ENCODE measurements around the gene COX7B2. TPM values are rescaled to one million over a fixed set of nuclear protein-coding genes. Genes with fewer than 3 reads are reported as not detected.

Gene COX7B2
- polyA plus RNA-seq (2013, experiment 1 of 4): not detected
- polyA plus RNA-seq (2013, experiment 2 of 4): not detected
- not detected for polyA plus RNA-seq (2013, experiment 3 of 4)
- polyA plus RNA-seq (2013, experiment 4 of 4): not detected

DNA sequence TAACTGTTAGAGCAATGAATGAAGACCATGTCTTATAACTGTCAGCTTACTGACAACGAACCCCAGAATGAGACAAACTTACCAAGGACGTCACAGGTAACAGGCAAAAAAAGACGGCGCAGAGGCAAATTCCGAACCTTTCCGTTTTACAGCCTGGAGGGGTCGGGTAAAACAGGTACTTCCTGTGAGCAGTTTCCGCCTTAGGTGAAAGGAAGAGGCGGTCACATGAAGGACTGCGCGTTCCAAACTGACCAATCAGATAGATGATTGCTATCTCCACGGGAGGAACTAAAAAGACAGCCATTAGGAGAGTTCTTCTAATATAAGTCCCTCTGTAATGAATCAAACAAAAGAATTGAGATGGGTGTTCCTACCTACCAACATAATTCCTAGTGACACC, at the start of gene COX7B2:
TSS of gene COX7B2 (minus strand) at position 168 of the 400 bp plus-strand sequence. CDS start 174,053 bp downstream, outside the sequence.
- WGBS, 2 experiments: 90 to 91% methylated on average over 12 of the region's 12 CpGs
- H3K4me1 ChIP-seq (ENCODE audit: control insufficient read depth, insufficient read depth, low read length): no peaks in the 10 kb centered on the region
- H3K9me3 ChIP-seq (ENCODE audit: control insufficient read depth, low read length): no peaks in the 10 kb centered on the region
- no peaks in the 10 kb centered on the region for H3K36me3 ChIP-seq (ENCODE audit: control insufficient read depth, insufficient read depth, low read length)
- H3K27ac ChIP-seq (ENCODE audit: insufficient read depth, low read depth, low read length, poor library complexity, severe bottlenecking): no peak within 1 kb of the TSS
- no peaks in the 10 kb centered on the region for H3K27me3 ChIP-seq (ENCODE audit: control insufficient read depth, insufficient read depth, low read length, poor library complexity, severe bottlenecking)
- no peak within 1 kb of the TSS for H3K4me3 ChIP-seq (ENCODE audit: insufficient read depth, low read depth, low read length)

DNA sequence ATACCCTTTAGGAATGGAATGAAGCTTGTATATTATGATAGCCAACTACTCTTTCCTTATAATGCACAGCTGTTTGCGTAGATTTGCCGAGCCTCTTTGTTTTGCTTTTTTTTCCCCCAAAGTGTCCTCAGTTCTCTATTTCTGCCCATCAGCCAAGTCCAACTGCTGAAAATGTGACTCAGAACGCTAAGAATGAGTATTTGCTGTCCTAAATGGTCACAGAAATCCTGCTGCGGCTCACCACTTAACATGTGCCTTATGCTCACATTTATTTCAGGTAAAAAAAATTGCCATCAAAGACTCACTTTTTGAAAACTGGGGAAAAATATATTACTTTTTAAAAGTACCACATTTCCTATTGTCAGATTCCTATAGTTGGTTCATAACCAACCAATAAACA, 47.4 kb upstream of the COX7B2 start:
- Histone ChIP-seq H3K9me3 (ENCODE audit: control insufficient read depth, low read length) (no peaks in the 10 kb centered on the region), H3K4me3 (ENCODE audit: insufficient read depth, low read depth, low read length) (no peak overlapping the region)

GRCh38 chr4:46955601-46956000, 46.6 kb upstream of the COX7B2 start:
- no peaks in the 10 kb centered on the region for H3K9me3 ChIP-seq (ENCODE audit: control insufficient read depth, low read length)
- no peaks in the 10 kb centered on the region for H3K36me3 ChIP-seq (ENCODE audit: control insufficient read depth, insufficient read depth, low read length)
- H3K4me3 ChIP-seq (ENCODE audit: insufficient read depth, low read depth, low read length): no peak overlapping the region
- H3K4me1 ChIP-seq (ENCODE audit: control insufficient read depth, insufficient read depth, low read length): no peaks in the 10 kb centered on the region
- H3K27me3 ChIP-seq (ENCODE audit: control insufficient read depth, insufficient read depth, low read length, poor library complexity, severe bottlenecking): no peaks in the 10 kb centered on the region
- no peak overlapping the region for H3K27ac ChIP-seq (ENCODE audit: insufficient read depth, low read depth, low read length, poor library complexity, severe bottlenecking)

More for the DNA sequence above, 47.4 kb upstream of the COX7B2 start:
- Histone ChIP-seq H3K27me3 (ENCODE audit: control insufficient read depth, insufficient read depth, low read length, poor library complexity, severe bottlenecking) (no peaks in the 10 kb centered on the region), H3K4me1 (ENCODE audit: control insufficient read depth, insufficient read depth, low read length) (no peaks in the 10 kb centered on the region), H3K36me3 (ENCODE audit: control insufficient read depth, insufficient read depth, low read length) (no peaks in the 10 kb centered on the region), H3K27ac (ENCODE audit: insufficient read depth, low read depth, low read length, poor library complexity, severe bottlenecking) (no peak overlapping the region)
- WGBS, 2 experiments: 86 to 87% methylated on average over 4 of the region's 4 CpGs

DNA sequence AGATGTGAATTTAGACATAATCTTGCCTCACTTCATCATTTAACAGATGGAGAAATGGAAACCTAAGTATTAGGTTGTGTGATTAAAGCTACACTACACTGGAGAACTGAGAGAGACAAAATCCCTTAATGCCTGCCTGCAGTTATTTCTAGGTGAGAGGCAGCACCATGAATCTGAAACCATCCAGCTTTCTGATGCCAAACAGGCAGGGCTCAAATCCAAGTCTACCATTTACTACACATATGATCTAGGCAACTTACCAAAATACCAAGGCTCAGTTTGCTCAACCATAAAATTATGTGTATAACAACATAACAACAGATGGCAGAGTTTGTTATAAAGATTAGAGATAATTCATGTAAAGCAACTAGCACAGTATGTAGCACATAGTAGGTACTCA, 45.6 kb upstream of the COX7B2 start:
- H3K4me3 ChIP-seq (ENCODE audit: insufficient read depth, low read depth, low read length): no peak overlapping the region
- no peaks in the 10 kb centered on the region for H3K4me1 ChIP-seq (ENCODE audit: control insufficient read depth, insufficient read depth, low read length)
- H3K27ac ChIP-seq (ENCODE audit: insufficient read depth, low read depth, low read length, poor library complexity, severe bottlenecking): no peak overlapping the region
- H3K36me3 ChIP-seq (ENCODE audit: control insufficient read depth, insufficient read depth, low read length): no peaks in the 10 kb centered on the region
- no peaks in the 10 kb centered on the region for H3K9me3 ChIP-seq (ENCODE audit: control insufficient read depth, low read length)
- H3K27me3 ChIP-seq (ENCODE audit: control insufficient read depth, insufficient read depth, low read length, poor library complexity, severe bottlenecking): no peaks in the 10 kb centered on the region

- WGBS, 2 experiments: 100% methylated on average over 2 of the region's 2 CpGs; no CpG with 5 or more reads in 1 of the 2 experiments
- Histone ChIP-seq H3K4me3 (ENCODE audit: insufficient read depth, low read depth, low read length) (no peak overlapping the region), H3K9me3 (ENCODE audit: control insufficient read depth, low read length) (no peaks in the 10 kb centered on the region)
Measured at GRCh38 chr4:46953564-46953963, 44.5 kb upstream of the COX7B2 start.

GRCh38 chr4:46952451-46952850, 43.4 kb upstream of the COX7B2 start:
- H3K27ac ChIP-seq (ENCODE audit: insufficient read depth, low read depth, low read length, poor library complexity, severe bottlenecking): no peak overlapping the region
- WGBS, 2 experiments: 88 to 100% methylated on average over 1 of the region's 2 CpGs

More at GRCh38 chr4:46953564-46953963, 44.5 kb upstream of the COX7B2 start:
- Histone ChIP-seq H3K36me3 (ENCODE audit: control insufficient read depth, insufficient read depth, low read length) (no peaks in the 10 kb centered on the region), H3K4me1 (ENCODE audit: control insufficient read depth, insufficient read depth, low read length) (no peaks in the 10 kb centered on the region), H3K27me3 (ENCODE audit: control insufficient read depth, insufficient read depth, low read length, poor library complexity, severe bottlenecking) (no peaks in the 10 kb centered on the region), H3K27ac (ENCODE audit: insufficient read depth, low read depth, low read length, poor library complexity, severe bottlenecking) (no peak overlapping the region)

GRCh38 chr4:46950826-46951225, 41.8 kb upstream of the COX7B2 start:
- WGBS, 2 experiments: 84 to 94% methylated on average over 3 of the region's 3 CpGs
- no peak overlapping the region for H3K4me3 ChIP-seq (ENCODE audit: insufficient read depth, low read depth, low read length)
- no peaks in the 10 kb centered on the region for H3K27me3 ChIP-seq (ENCODE audit: control insufficient read depth, insufficient read depth, low read length, poor library complexity, severe bottlenecking)
- H3K9me3 ChIP-seq (ENCODE audit: control insufficient read depth, low read length): no peaks in the 10 kb centered on the region
- no peak overlapping the region for H3K27ac ChIP-seq (ENCODE audit: insufficient read depth, low read depth, low read length, poor library complexity, severe bottlenecking)
- no peaks in the 10 kb centered on the region for H3K36me3 ChIP-seq (ENCODE audit: control insufficient read depth, insufficient read depth, low read length)
- H3K4me1 ChIP-seq (ENCODE audit: control insufficient read depth, insufficient read depth, low read length): no peaks in the 10 kb centered on the region

More at GRCh38 chr4:46952451-46952850, 43.4 kb upstream of the COX7B2 start:
- no peaks in the 10 kb centered on the region for H3K9me3 ChIP-seq (ENCODE audit: control insufficient read depth, low read length)
- no peaks in the 10 kb centered on the region for H3K27me3 ChIP-seq (ENCODE audit: control insufficient read depth, insufficient read depth, low read length, poor library complexity, severe bottlenecking)
- no peaks in the 10 kb centered on the region for H3K4me1 ChIP-seq (ENCODE audit: control insufficient read depth, insufficient read depth, low read length)
- no peaks in the 10 kb centered on the region for H3K36me3 ChIP-seq (ENCODE audit: control insufficient read depth, insufficient read depth, low read length)
- H3K4me3 ChIP-seq (ENCODE audit: insufficient read depth, low read depth, low read length): no peak overlapping the region

GRCh38 chr4:46949822-46950221, 40.8 kb upstream of the COX7B2 start:
- H3K27me3 ChIP-seq (ENCODE audit: control insufficient read depth, insufficient read depth, low read length, poor library complexity, severe bottlenecking): no peaks in the 10 kb centered on the region
- no peaks in the 10 kb centered on the region for H3K9me3 ChIP-seq (ENCODE audit: control insufficient read depth, low read length)
- WGBS, 2 experiments: 93 to 94% methylated on average over 1 of the region's 1 CpG
- H3K27ac ChIP-seq (ENCODE audit: insufficient read depth, low read depth, low read length, poor library complexity, severe bottlenecking): no peak overlapping the region
- no peaks in the 10 kb centered on the region for H3K4me1 ChIP-seq (ENCODE audit: control insufficient read depth, insufficient read depth, low read length)
- H3K36me3 ChIP-seq (ENCODE audit: control insufficient read depth, insufficient read depth, low read length): no peaks in the 10 kb centered on the region
- H3K4me3 ChIP-seq (ENCODE audit: insufficient read depth, low read depth, low read length): no peak overlapping the region

DNA sequence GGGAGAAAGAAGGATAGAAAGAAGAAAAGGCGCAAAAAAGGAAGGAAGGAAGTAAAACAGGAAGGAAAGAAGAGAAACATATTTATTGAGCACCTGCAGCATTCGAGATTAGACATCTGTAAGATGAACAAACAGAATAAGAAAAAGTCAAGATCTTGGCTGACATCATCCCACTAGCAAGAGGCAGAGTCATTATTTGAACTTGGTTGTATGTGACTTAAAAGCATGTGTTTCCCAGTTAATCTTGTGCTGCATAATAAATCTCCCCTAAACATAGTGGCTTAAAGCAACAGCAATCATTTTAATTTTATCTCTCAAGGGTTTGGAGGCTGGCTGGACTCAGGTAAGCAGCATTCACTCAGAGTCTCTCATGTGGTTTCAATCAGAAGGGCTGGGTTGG, 38.5 kb upstream of the COX7B2 start:
- 77 to 85% methylated on average over 2 of the region's 2 CpGs for WGBS, 2 experiments
- H3K9me3 ChIP-seq (ENCODE audit: control insufficient read depth, low read length): no peaks in the 10 kb centered on the region
- H3K4me1 ChIP-seq (ENCODE audit: control insufficient read depth, insufficient read depth, low read length): no peaks in the 10 kb centered on the region
- H3K27me3 ChIP-seq (ENCODE audit: control insufficient read depth, insufficient read depth, low read length, poor library complexity, severe bottlenecking): no peaks in the 10 kb centered on the region
- no peaks in the 10 kb centered on the region for H3K36me3 ChIP-seq (ENCODE audit: control insufficient read depth, insufficient read depth, low read length)
- no peak overlapping the region for H3K27ac ChIP-seq (ENCODE audit: insufficient read depth, low read depth, low read length, poor library complexity, severe bottlenecking)
- H3K4me3 ChIP-seq (ENCODE audit: insufficient read depth, low read depth, low read length): no peak overlapping the region

- no peak overlapping the region for H3K4me3 ChIP-seq (ENCODE audit: insufficient read depth, low read depth, low read length)
- no peaks in the 10 kb centered on the region for H3K27me3 ChIP-seq (ENCODE audit: control insufficient read depth, insufficient read depth, low read length, poor library complexity, severe bottlenecking)
- H3K36me3 ChIP-seq (ENCODE audit: control insufficient read depth, insufficient read depth, low read length): no peaks in the 10 kb centered on the region
- H3K9me3 ChIP-seq (ENCODE audit: control insufficient read depth, low read length): no peaks in the 10 kb centered on the region
- WGBS, 2 experiments: 91 to 95% methylated on average over 6 of the region's 6 CpGs
- no peaks in the 10 kb centered on the region for H3K4me1 ChIP-seq (ENCODE audit: control insufficient read depth, insufficient read depth, low read length)
- H3K27ac ChIP-seq (ENCODE audit: insufficient read depth, low read depth, low read length, poor library complexity, severe bottlenecking): no peak overlapping the region
Measured at GRCh38 chr4:46946919-46947536, 38.0 kb upstream of the COX7B2 start.
